NCI-H2081 (cell line): ENCODE data around the gene FILIP1.

Experiments used
- DNase-seq, 2 experiments: peaks; one replicate each; lab custom pipeline; 2025; lab: John Stamatoyannopoulos, UW

The FILIP1 gene

GRCh38 chr6:75493400-75494064 is at the start of gene FILIP1:
Gene FILIP1 (minus strand): TSS chr6:75493800. CDS start chr6:75414972, 78,828 bp downstream.
- no peak for DNase-seq

- DNase-seq: no peak
Observed at GRCh38 chr6:75543311-75543710, 49.7 kb upstream of the FILIP1 start.

GRCh38 chr6:75539136-75539535 is 45.5 kb upstream of the FILIP1 start:
- DNase-seq: no peak

DNA sequence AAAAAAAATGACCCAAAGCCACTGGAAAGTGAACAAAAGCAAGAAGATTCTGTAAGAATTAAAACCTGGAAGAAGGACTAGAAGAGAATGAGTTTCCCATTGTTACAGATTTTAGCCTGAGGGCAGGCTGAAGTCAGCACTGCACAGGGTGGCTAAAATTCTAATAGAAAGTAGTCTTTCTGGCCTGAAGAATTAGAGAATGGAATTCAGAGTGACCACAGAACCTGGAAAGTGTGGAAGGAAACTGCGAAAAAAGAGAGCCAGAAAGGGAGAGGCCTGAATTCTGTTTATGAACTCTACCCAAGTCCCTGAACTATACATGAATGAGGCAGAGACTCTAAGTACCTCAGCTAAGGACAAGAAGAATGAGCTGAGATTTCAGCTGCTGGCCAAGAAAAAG is 38.9 kb upstream of the FILIP1 start:
- no peak for DNase-seq

DNA sequence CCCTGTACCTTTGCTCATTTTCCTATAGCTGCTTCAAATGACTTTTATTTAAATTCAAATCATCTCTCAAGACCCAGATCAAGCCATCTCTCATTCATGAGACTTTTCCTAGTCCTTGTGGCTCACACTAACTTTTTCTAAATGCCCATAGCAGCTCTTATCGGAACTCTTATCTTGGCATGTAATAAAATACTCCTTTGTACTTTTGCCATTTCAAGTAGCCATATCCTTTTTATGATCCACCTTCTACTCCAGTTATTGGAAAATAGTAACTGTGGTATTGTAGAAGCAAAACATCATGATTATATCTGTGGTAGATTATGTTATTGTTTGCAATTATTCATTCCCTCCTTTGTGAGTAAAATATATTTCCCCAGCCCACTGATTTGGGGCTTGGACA is 37.6 kb upstream of the FILIP1 start:
- DNase-seq: no peak

GRCh38 chr6:75530696-75531095 is 37.1 kb upstream of the FILIP1 start:
- DNase-seq: no peak

DNA sequence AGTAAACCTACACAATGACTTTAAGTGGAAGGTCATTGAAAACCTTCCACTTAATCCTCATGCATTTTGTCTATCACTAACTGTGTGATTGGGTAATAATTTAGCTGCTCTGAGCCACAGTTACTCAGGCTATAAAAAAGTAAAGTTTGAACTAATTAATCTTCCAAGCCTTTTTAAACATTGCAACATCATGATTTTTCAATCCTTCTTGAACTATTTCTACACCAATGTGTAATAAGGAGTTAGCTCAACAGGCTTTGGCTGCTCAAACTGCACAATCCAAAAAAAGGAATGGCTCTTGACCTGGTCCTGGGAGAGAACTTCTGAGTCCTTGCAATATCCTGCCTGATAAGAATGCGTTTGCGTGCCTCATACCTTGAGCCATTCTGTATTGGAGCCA is 34.8 kb upstream of the FILIP1 start:
- DNase-seq: no peak

GRCh38 chr6:75526502-75527127 is 33.0 kb upstream of the FILIP1 start:
- peak; percentile 64 to 69 for DNase-seq

DNA sequence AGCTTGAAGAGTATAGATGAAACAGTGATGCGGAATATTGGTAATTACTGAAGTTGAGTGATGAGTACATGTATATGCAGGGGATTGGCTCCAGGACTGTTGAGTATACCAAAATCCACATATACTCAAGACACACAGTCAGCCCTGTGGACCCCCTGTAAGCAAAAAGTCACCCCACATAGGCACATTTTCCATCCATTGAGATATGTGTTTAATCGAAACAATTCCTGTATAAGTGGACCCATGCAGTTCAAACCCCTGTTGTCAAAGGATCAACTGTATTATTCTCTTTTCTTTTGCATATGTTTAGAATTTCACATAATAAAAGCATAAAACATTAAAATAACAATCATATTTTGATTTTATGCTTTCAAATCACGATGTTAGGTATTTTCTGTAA is 32.1 kb upstream of the FILIP1 start:
- no peak for DNase-seq

GRCh38 chr6:75524322-75524972 is 30.8 kb upstream of the FILIP1 start:
- no peak for DNase-seq

DNA sequence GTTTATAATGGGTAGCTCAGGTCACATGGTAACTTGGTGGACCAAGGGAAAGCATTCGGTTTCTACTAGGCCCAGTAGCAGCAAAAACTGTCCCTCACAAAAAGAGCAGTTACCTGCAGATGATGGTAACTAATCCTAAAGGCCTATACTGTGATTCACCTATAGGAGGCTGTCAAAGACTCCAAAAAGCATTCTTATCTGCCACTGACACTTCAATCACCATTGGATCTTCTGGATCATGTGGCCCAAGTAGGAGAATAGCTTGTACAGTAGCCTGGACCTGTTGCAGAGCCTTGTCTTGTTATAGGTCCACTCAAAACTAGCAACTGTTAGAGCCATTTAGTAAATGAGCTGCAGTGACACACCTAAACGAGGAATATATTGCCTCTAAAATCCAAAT is 23.2 kb upstream of the FILIP1 start:
- no peak for DNase-seq

GRCh38 chr6:75512591-75512990 is 19.0 kb upstream of the FILIP1 start:
- DNase-seq: no peak

DNA sequence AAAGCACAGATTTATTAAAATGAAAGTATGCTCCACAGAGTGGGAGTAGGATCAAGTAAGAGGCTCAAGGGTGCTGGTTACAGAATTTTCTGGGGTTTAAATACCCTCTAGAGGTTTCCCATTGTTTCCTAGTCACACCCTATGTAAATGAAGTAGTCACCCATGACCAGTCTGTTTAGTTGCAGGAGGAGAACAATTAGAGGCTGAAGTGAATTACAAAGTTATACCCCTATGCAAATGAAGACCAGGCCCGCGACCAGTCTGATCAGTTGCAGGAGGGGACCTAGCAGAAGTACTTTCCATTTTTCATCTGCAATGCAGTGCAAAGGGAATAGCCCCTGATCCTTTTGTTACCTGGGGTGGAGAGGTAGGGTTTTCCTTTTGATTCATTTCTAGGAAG is 11.8 kb upstream of the FILIP1 start:
- DNase-seq: no peak

GRCh38 chr6:75504465-75505222 is 11.0 kb upstream of the FILIP1 start:
- no peak for DNase-seq

GRCh38 chr6:75503291-75503690 is 9.7 kb upstream of the FILIP1 start:
- no peak for DNase-seq

DNA sequence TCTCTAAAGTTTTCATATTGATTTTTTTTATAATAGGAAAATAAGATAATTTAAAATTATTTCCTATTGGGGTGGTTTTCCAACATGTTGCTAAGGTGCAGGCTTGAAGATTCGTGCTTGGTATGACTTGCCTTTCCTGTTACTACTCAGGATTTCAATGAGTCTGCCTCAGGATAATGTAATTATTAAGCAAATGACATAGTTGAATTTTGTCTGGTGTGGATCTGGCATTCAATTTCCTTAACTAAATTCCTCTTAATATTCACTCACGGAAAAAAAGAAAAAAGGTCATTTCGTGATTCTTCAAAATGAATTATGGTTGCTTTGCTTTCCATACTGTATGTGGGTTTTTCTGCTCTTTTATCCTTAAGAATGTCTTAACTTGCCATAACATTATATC is 9.3 kb upstream of the FILIP1 start:
- DNase-seq: no peak

- DNase-seq: no peak
Observed at GRCh38 chr6:75501756-75502155, 8.2 kb upstream of the FILIP1 start.

DNA sequence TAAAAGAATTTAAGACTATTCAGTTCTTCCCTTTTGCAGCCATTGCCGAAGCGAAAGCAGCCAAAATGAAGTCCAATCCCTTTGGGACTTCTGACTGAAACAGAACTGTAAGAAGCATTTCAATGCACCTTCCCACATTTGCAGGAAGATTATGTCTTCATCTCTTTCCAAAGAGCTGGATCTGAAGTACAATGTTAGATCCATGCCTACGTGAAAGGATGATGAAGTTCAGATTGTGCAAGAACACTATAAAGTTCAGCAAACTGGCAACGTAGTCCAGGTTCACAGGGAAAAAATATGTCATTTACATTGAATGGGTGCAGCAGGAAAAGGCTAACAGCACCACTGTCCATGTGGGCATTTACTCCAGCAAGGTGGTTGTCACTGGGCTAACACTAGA is 6.0 kb upstream of the FILIP1 start:
- no peak for DNase-seq

- DNase-seq: no peak
Observed at GRCh38 chr6:75498862-75499261, 5.3 kb upstream of the FILIP1 start.

- no peak for DNase-seq
Observed at GRCh38 chr6:75497994-75498393, 4.4 kb upstream of the FILIP1 start.

DNA sequence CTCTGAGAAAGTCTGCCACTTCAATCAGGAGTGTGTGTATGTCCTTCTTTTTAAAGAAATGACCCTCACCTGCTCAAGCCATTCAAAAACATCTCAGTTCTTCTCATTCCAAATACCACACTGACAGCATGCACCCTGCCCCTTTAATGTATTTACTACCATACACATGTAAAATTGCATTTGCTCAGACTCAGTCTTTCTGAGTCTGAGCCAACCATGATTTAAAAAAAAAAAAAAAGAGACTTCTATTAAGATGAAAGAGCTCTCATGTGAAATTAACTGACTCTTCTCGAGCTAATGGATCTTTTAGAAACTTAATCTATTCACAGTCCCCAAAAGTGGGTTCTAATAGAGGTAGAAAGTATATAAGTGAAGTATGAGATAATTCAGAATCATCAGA is 1.4 kb upstream of the FILIP1 start:
- DNase-seq: no peak

DNA sequence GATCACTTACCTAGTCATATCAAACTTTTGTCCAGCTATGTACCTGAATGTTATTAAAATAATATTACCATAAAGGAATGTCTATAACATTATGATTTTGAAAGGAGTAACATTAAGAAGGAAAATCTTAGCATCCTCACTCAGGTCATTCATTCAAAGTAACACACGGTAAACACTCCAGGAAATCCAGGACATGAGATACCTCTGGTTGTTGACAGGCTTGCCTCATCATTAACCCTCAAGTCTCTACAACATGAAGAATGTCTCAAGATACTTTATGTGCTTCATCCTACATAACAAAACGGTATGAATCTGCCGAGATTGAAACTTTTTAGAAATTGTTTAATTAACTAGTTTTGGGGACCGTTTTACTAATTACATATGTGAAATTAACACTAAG is 690 bp upstream of the FILIP1 start:
- DNase-seq: no peak
